ENCODE results near the gene IGF1.
A peak's percentile ranks its signal among the peaks of the same experiment; 100 is the strongest.

The IGF1 gene

DNA sequence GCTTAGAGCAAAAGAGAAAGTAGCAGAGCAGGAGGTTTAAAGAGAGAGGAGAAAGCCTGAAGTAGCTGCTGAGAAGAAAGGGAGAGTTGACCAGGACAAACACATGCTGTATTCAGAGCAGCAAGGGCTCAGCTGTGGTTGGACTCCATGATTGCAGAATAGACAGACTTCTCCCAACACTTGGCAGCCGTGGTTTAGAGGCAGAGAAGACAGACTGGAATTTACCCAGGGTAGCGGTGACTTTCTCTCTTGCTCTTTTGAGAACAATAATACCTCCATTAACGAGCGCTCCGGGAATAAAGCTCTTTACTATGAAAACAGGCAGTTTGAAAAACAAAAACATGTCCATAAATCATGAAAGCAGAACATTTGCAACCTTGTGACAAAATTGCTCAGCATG lies 21.4 kb upstream of the IGF1 start:
- no peak for DNase-seq (ENCODE audit: low read depth)
- no peak for TF ChIP-seq CTCF (IDR thresholded peaks at IDR 0.05; ENCODE audit: low read depth, low read length, missing control alignments)
- no peak overlapping the region for H3K4me3 ChIP-seq (ENCODE audit: low read depth, low read length)

DNA sequence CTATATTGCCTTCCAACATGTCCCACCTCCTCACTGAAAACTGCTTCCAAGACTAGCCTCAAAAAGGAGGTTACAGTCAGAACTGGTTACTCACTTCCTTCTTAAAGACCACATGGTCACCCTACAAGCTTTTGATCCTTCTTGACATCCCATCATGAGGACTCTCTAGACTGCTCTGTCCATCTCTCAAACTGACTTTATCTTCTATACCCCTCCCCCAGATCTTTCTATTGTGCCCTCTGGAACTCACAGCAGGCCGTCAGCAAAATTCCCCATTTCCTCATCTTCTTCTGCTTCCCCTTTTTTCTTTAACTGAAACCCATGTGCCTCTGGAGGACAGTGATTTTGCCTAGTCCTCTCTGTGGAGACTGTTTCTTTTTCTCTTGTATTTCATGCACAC lies 18.1 kb upstream of the IGF1 start:
- H3K4me3 ChIP-seq (ENCODE audit: low read depth, low read length) = no peak overlapping the region
- DNase-seq (ENCODE audit: low read depth) = no peak

DNA sequence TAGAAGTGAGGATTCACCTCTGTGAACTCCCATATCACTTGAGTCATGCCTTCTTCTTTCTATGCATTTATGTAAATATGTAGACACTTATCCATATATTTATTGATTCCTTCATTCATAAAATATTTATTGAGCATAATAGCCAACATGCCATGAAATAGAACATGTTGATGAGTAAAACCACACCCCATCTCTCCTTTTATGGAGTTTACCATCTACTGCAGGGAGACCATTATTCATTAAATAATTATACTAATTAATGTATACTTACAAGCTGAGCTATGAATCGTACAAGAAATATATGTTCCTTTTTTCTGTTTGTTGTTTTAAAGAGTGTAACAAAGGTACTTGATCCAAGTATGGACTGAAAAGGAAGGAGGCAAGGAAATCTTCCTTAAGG lies 17.4 kb upstream of the IGF1 start:
- no peak for DNase-seq (ENCODE audit: low read depth)
- TF ChIP-seq CTCF (IDR thresholded peaks at IDR 0.05; ENCODE audit: low read depth, low read length, missing control alignments) = no peak
- no peak overlapping the region for H3K4me3 ChIP-seq (ENCODE audit: low read depth, low read length)

More for the DNA sequence above, 18.1 kb upstream of the IGF1 start:
- no peak for TF ChIP-seq CTCF (IDR thresholded peaks at IDR 0.05; ENCODE audit: low read depth, low read length, missing control alignments)

GRCh38 chr12:102496591-102496990 lies 16.2 kb upstream of the IGF1 start:
- H3K4me3 ChIP-seq (ENCODE audit: low read depth, low read length) = no peak overlapping the region
- no peak for TF ChIP-seq CTCF (IDR thresholded peaks at IDR 0.05; ENCODE audit: low read depth, low read length, missing control alignments)
- no peak for DNase-seq (ENCODE audit: low read depth)

GRCh38 chr12:102487226-102487625 lies 6.9 kb upstream of the IGF1 start:
- no peak for TF ChIP-seq CTCF (IDR thresholded peaks at IDR 0.05; ENCODE audit: low read depth, low read length, missing control alignments)
- DNase-seq (ENCODE audit: low read depth) = no peak
- no peak overlapping the region for H3K4me3 ChIP-seq (ENCODE audit: low read depth, low read length)

- no peak for DNase-seq (ENCODE audit: low read depth)
- no peak for TF ChIP-seq CTCF (IDR thresholded peaks at IDR 0.05; ENCODE audit: low read depth, low read length, missing control alignments)
- no peak overlapping the region for H3K4me3 ChIP-seq (ENCODE audit: low read depth, low read length)
These were observed 5.8 kb upstream of the IGF1 start for GRCh38 chr12:102486153-102486552.

GRCh38 chr12:102484428-102484958 lies 4.1 kb upstream of the IGF1 start:
- TF ChIP-seq CTCF (IDR thresholded peaks at IDR 0.05; ENCODE audit: low read depth, low read length, missing control alignments) = peak; percentile 87
- peak; percentile 87 for DNase-seq (ENCODE audit: low read depth)
- H3K4me3 ChIP-seq (ENCODE audit: low read depth, low read length) = peak overlapping the region; percentile 39
